OCI-LY7 (cell line): ENCODE data around the gene TNFRSF1A. TPM values are rescaled to one million over a fixed set of nuclear protein-coding genes. Genes with fewer than 3 reads are reported as not detected.

Source experiments
- BruUV-seq: library from RNA; stranded (reverse); fragments of 400-500 nt; replicated peaks from 2 replicates; lab custom pipeline; 2021; lab: Mats Ljungman, UMichigan
- CTCF ChIA-PET: fragments of 300-600 bp; sonication (Branson Sonifier 250); formaldehyde crosslinking; loops from one replicate; lab custom pipeline; 2022; ENCODE audit warnings: antibody characterized with exemption; ENCODE audit not compliant: unreplicated experiment; lab: Charles Lee
- POLR2A ChIA-PET: fragments of 300-600 bp; sonication (Branson Sonifier 250); formaldehyde crosslinking; loops from one replicate; lab custom pipeline; 2022; ENCODE audit warnings: antibody characterized with exemption; lab: Charles Lee
- DNase-seq: peaks from one replicate; pipeline ENCODE4 v3.0.0-alpha.2; 2015; ENCODE audit warnings: low spot score
- H2AFZ ChIP-seq: fragments of 200-600 bp; sonication (generic), shearing (Covaris generic); 2 replicates; pipeline ENCODE4 v1.6.1; 2014; ENCODE audit warnings: mild to moderate bottlenecking, antibody characterized with exemption, low read length, moderate library complexity
- H3K27ac ChIP-seq: fragments of 200-600 bp; sonication (generic); 2 replicates; pipeline ENCODE4 v1.5.1; 2014; ENCODE audit warnings: mixed run types, low read depth, mild to moderate bottlenecking, moderate library complexity, low read length, inconsistent platforms; ENCODE audit not compliant: poor library complexity, severe bottlenecking
- H3K36me3 ChIP-seq: fragments of 200-600 bp; sonication (generic); 2 replicates; pipeline ENCODE4 v1.6.1; 2014; ENCODE audit warnings: mild to moderate bottlenecking, antibody characterized with exemption, low read length, moderate library complexity, mixed read lengths; ENCODE audit not compliant: insufficient read depth
- H3K4me1 ChIP-seq: fragments of 200-600 bp; sonication (generic); 2 replicates; pipeline ENCODE4 v1.5.1; 2014; ENCODE audit warnings: mild to moderate bottlenecking, low read length; ENCODE audit not compliant: insufficient read depth, poor library complexity, severe bottlenecking
- H3K4me2 ChIP-seq: fragments of 200-600 bp; sonication (generic); 2 replicates; pipeline ENCODE4 v1.6.1; 2014; ENCODE audit warnings: mild to moderate bottlenecking, low read length
- H3K4me3 ChIP-seq: fragments of 200-600 bp; sonication (generic); 2 replicates; pipeline ENCODE4 v1.5.1; 2014; ENCODE audit warnings: mild to moderate bottlenecking, low read depth, low read length; ENCODE audit not compliant: poor library complexity, severe bottlenecking
- H3K79me2 ChIP-seq: fragments of 200-600 bp; sonication (generic); 2 replicates; pipeline ENCODE4 v1.6.1; 2016; ENCODE audit warnings: low read depth, mild to moderate bottlenecking, low read length, moderate library complexity, mixed read lengths; ENCODE audit not compliant: insufficient read depth
- H3K9me2 ChIP-seq: fragments of 200-600 bp; sonication (generic); 2 replicates; pipeline ENCODE4 v1.6.1; 2016; ENCODE audit warnings: mild to moderate bottlenecking, low read length, mixed read lengths; ENCODE audit not compliant: insufficient read depth
- H3K9me3 ChIP-seq: fragments of 200-600 bp; sonication (generic); 2 replicates; pipeline ENCODE4 v1.6.1; 2014; ENCODE audit warnings: mild to moderate bottlenecking, mixed run types, low read length, mixed read lengths
- H4K20me1 ChIP-seq: fragments of 200-600 bp; sonication (generic); 2 replicates; pipeline ENCODE4 v1.6.1; 2014; ENCODE audit warnings: mild to moderate bottlenecking, antibody characterized with exemption, low read length, moderate library complexity, mixed read lengths; ENCODE audit not compliant: insufficient read depth
- EZH2phosphoT487 ChIP-seq: fragments of 200-600 bp; sonication (generic); IDR thresholded peaks from 2 replicates; pipeline ENCODE4 v1.6.1; 2018; ENCODE audit warnings: low read depth, borderline replicate concordance, mild to moderate bottlenecking, mixed run types, antibody characterized with exemption, low read length, moderate library complexity, mixed read lengths
- intact Hi-C: fragments of 100-400 bp; cut with micrococcal nuclease; formaldehyde crosslinking; loops from one replicate; pipeline ENCODE4 v1.10.0; 2022; ENCODE audit not compliant: unreplicated experiment
- total RNA-seq, 2 experiments: library from RNA; depleted of rRNA in 1 of 2; stranded (reverse); fragments of >200 nt in 1 of 2; shearing (Covaris generic) in 1 of 2; gene quantifications; 2 replicates each; pipeline ENCODE4 v1.2.3, GENCODE V29; 2014 to 2022
- TF ChIP-seq, protein P1 (sequence below): fragments of 200-600 bp; sonication (generic); conservative IDR thresholded peaks from 2 replicates; pipeline ENCODE4 v1.5.1; 2014; ENCODE audit warnings: mild to moderate bottlenecking, antibody characterized with exemption, low read length, moderate library complexity, mixed read lengths

The TNFRSF1A gene
- total RNA-seq, 2 experiments from 2014 or later, result 37.3 to 50.9 TPM

GRCh38 chr12:6369916-6370575, 28.2 kb upstream of the TNFRSF1A start:
- Histone ChIP-seq H4K20me1 (no peaks in the 10 kb centered on the region), H2AFZ (no peak overlapping the region), H3K9me2 (no peaks in the 10 kb centered on the region), H3K36me3 (no peaks in the 10 kb centered on the region), H3K9me3 (no peaks in the 10 kb centered on the region), H3K27ac (no peak overlapping the region), H3K79me2 (no peaks in the 10 kb centered on the region), H3K4me3 (no peak overlapping the region), H3K4me1 (peaks cover 20% of the 10 kb centered on the region), H3K4me2 (no peak overlapping the region)
- POLR2A ChIA-PET, result interaction anchor here (0.6 kb wide), 2 partner anchors 201 to 1226 kb away, joined by 3 to 8 read pairs; no protein-coding TSS in a partner anchor
- no peak for TF ChIP-seq EZH2phosphoT487
- TF ChIP-seq, protein P1, sequence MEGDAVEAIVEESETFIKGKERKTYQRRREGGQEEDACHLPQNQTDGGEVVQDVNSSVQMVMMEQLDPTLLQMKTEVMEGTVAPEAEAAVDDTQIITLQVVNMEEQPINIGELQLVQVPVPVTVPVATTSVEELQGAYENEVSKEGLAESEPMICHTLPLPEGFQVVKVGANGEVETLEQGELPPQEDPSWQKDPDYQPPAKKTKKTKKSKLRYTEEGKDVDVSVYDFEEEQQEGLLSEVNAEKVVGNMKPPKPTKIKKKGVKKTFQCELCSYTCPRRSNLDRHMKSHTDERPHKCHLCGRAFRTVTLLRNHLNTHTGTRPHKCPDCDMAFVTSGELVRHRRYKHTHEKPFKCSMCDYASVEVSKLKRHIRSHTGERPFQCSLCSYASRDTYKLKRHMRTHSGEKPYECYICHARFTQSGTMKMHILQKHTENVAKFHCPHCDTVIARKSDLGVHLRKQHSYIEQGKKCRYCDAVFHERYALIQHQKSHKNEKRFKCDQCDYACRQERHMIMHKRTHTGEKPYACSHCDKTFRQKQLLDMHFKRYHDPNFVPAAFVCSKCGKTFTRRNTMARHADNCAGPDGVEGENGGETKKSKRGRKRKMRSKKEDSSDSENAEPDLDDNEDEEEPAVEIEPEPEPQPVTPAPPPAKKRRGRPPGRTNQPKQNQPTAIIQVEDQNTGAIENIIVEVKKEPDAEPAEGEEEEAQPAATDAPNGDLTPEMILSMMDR, result no peak
- CTCF ChIA-PET, result no interaction called here
- intact Hi-C loops, result no loop called here
- no peak for DNase-seq
- no TSS peak for BruUV-seq

DNA sequence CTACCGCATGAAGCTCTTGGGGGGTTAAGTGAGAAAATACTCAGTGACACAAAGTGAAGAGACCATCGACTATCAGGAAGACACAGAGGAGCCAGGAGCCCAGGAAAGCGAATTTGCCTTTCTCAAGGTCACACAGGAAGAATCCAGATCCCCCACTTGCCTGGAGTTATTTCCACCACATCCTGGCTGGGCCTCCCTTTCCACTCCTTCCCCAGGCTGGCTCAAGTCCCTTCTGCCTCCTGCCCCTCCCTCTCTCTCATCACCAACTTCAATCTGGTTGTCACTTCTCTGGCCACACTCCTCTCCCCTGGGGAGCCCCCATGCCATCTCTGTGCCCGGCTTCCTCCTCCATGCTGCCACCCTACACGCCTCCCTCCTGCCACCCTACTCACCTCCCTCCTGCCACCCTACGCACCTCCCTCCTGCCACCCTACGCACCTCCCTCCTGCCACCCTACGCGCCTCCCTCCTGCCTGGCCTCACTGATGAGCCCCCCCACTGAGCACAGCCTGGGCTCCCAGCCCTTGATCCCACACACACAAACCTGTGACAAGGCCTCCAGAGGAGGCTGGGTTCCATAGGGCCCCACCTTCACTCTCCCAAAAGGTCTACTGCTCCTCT, 27.1 kb upstream of the TNFRSF1A start:
- Histone ChIP-seq H3K36me3 (no peaks in the 10 kb centered on the region), H4K20me1 (no peaks in the 10 kb centered on the region), H3K4me1 (peaks cover 20% of the 10 kb centered on the region), H3K9me2 (no peaks in the 10 kb centered on the region), H2AFZ (peak overlapping the region; percentile 74; the same call in 1 of the 2 replicates), H3K9me3 (no peaks in the 10 kb centered on the region), H3K79me2 (no peaks in the 10 kb centered on the region), H3K4me3 (no peak overlapping the region), H3K4me2 (no peak overlapping the region), H3K27ac (peak overlapping the region; percentile 65)
- DNase-seq, result no peak
- POLR2A ChIA-PET, result interaction anchor here (0.6 to 1.7 kb wide), 3 partner anchors 11 to 1225 kb away, joined by 3 to 8 read pairs (median 5); no protein-coding TSS in a partner anchor
- TF ChIP-seq, protein P1, result no peak
- TF ChIP-seq EZH2phosphoT487, result no peak
- intact Hi-C loops, result no loop called here
- BruUV-seq, result no TSS peak
- CTCF ChIA-PET, result interaction anchor here (1.3 to 1.7 kb wide), 2 partner anchors 13 to 34 kb away, joined by 6 to 9 read pairs; no protein-coding TSS in a partner anchor
